HEK293 (cell line): ENCODE results near the gene ABR.
"Not testable (repeated sequence)": the region's sequence is repeated elsewhere in the genome, so short reads cannot be mapped to it uniquely, and the experiment has no call there.

ENCODE experiments used
- CTCF ChIA-PET: fragments of 350-600 bp; formaldehyde crosslinking; extraction: SDS; loops from one replicate; lab custom pipeline; 2021; ENCODE audit warnings: antibody characterized with exemption; lab: Yijun Ruan, JAX
- POLR2A ChIA-PET: fragments of 300-600 bp; formaldehyde crosslinking; extraction: SDS; loops from one replicate; lab custom pipeline; 2020; ENCODE audit warnings: antibody characterized with exemption, inconsistent platforms; lab: Yijun Ruan, JAX
- H3K27ac ChIP-seq: fragments of 200-500 bp; sonication (Bioruptor generic); 2 replicates; pipeline ENCODE4 v1.5.1; 2014; ENCODE audit warnings: low read depth, low read length, control low read depth, inconsistent platforms; ENCODE audit errors: extremely low read depth
- H3K36me3 ChIP-seq, 2 experiments: fragments of 200-500 bp in 1 of 2; sonication (Bioruptor generic) in 1 of 2; 1 replicate in 1 of 2; 2 replicates in 1 of 2; pipeline ENCODE4 v1.5.1; 2014 to 2017; ENCODE audit warnings: inconsistent platforms in 2 of 2, low read length in 2 of 2; ENCODE audit not compliant: control insufficient read depth in 2 of 2, insufficient read depth in 1 of 2
- H3K4me1 ChIP-seq: fragments of 200-500 bp; sonication (Bioruptor generic); 2 replicates; pipeline ENCODE4 v1.5.1; 2014; ENCODE audit warnings: mild to moderate bottlenecking, low read length, inconsistent platforms; ENCODE audit not compliant: control insufficient read depth, insufficient read depth
- H3K4me3 ChIP-seq: 2 replicates; pipeline ENCODE4 v1.5.1; 2011; ENCODE audit warnings: low read depth, mild to moderate bottlenecking, control low read depth, low read length, moderate library complexity
- H3K9me3 ChIP-seq: fragments of 200-500 bp; sonication (Bioruptor generic); 2 replicates; pipeline ENCODE4 v1.5.1; 2014; ENCODE audit warnings: low read depth, low read length, inconsistent platforms; ENCODE audit not compliant: control insufficient read depth, insufficient read depth
- BCL11A ChIP-seq: fragments of 450-650 bp; formaldehyde crosslinking; IDR thresholded peaks from 2 replicates; pipeline ENCODE4 v1.5.1; 2016; ENCODE audit warnings: low read depth, missing biosample characterization, missing genetic modification characterization
- KLF1 ChIP-seq: fragments of 450-650 bp; formaldehyde crosslinking; IDR thresholded peaks from 2 replicates; pipeline ENCODE4 v1.5.1; 2016; ENCODE audit warnings: missing biosample characterization, missing genetic modification characterization
- OVOL3 ChIP-seq: fragments of 450-650 bp; formaldehyde crosslinking; IDR thresholded peaks from 2 replicates; pipeline ENCODE4 v1.5.1; 2016; ENCODE audit warnings: missing biosample characterization, missing genetic modification characterization
- ZFHX2 ChIP-seq: fragments of 450-650 bp; formaldehyde crosslinking; conservative IDR thresholded peaks from 2 replicates; pipeline ENCODE4 v1.5.1; 2016; ENCODE audit warnings: missing biosample characterization, missing genetic modification characterization
- ZNF121 ChIP-seq: fragments of 450-650 bp; formaldehyde crosslinking; IDR thresholded peaks from 2 replicates; pipeline ENCODE4 v1.5.1; 2016; ENCODE audit warnings: missing biosample characterization, missing genetic modification characterization
- ZNF175 ChIP-seq: fragments of 450-650 bp; formaldehyde crosslinking; IDR thresholded peaks from 2 replicates; pipeline ENCODE4 v1.5.1; 2016; ENCODE audit warnings: missing biosample characterization, missing genetic modification characterization
- ZNF707 ChIP-seq: fragments of 450-650 bp; formaldehyde crosslinking; IDR thresholded peaks from 2 replicates; pipeline ENCODE4 v1.5.1; 2016; ENCODE audit warnings: missing biosample characterization, missing genetic modification characterization
- ZNF768 ChIP-seq: fragments of 450-650 bp; formaldehyde crosslinking; IDR thresholded peaks from 2 replicates; pipeline ENCODE4 v1.5.1; 2018; ENCODE audit warnings: missing biosample characterization, mild to moderate bottlenecking, missing genetic modification characterization
- TF ChIP-seq, protein P1 (sequence below): fragments of 450-650 bp; formaldehyde crosslinking; IDR thresholded peaks from 2 replicates; pipeline ENCODE4 v1.5.1; 2016; ENCODE audit warnings: missing biosample characterization, missing genetic modification characterization
- TF ChIP-seq, protein P2 (sequence below): fragments of 450-650 bp; formaldehyde crosslinking; IDR thresholded peaks from 2 replicates; pipeline ENCODE4 v1.5.1; 2016; ENCODE audit warnings: missing biosample characterization, missing genetic modification characterization
- TF ChIP-seq, protein P3 (sequence below): fragments of 450-650 bp; formaldehyde crosslinking; IDR thresholded peaks from 2 replicates; pipeline ENCODE4 v1.5.1; 2016; ENCODE audit warnings: missing biosample characterization, missing genetic modification characterization, low read depth

Gene ABR

DNA sequence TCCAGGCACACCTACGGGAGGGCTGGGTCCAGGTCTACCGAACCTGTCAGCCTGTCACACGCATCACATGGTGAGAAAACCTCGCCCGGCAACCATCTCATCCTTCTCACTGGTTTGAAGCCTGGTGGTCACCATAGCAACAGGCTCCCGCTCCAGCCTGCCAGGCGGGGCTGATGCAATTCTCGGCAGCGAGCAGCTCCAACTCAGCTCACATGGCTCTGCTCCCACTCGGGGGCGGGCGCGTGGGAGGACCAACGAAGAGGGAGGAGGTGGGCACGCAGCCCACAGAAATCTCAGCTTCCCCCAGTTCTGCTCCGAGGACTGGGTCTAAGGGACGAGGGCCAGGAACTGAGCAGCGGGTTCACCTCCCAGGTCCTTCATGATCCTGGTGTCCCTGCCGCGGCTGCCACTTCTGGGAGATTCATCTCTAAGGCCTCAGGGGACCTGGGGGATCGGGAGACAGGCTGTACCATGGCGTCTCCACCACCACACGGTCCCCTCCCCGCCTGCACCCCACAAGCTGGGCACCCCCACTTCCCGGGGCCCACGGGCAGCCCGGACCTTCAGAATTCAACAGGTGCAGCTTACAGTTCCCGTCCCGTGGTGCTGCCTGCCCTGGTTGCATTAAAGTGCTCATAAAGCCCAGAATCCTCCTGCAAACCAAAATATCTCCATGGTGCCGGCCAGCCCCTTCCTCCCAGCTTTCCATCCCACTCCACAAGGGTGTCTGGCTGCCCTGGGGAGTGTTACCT, 25.8 kb downstream of the ABR start (continued):
- TF ChIP-seq, protein P1, sequence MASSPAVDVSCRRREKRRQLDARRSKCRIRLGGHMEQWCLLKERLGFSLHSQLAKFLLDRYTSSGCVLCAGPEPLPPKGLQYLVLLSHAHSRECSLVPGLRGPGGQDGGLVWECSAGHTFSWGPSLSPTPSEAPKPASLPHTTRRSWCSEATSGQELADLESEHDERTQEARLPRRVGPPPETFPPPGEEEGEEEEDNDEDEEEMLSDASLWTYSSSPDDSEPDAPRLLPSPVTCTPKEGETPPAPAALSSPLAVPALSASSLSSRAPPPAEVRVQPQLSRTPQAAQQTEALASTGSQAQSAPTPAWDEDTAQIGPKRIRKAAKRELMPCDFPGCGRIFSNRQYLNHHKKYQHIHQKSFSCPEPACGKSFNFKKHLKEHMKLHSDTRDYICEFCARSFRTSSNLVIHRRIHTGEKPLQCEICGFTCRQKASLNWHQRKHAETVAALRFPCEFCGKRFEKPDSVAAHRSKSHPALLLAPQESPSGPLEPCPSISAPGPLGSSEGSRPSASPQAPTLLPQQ (tag by site-specific recombination): 0 out of 2 replicates have a peak, but pooled peaks have one; percentile 13
- TF ChIP-seq, protein P2, sequence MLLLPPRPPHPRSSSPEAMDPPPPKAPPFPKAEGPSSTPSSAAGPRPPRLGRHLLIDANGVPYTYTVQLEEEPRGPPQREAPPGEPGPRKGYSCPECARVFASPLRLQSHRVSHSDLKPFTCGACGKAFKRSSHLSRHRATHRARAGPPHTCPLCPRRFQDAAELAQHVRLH: no peak
- TF ChIP-seq ZNF175 (tag by site-specific recombination) (no peak), ZFHX2 (tag by site-specific recombination) (peak; percentile 99), OVOL3 (tag by site-specific recombination) (no peak), ZNF121 (no peak), ZNF707 (tag by site-specific recombination) (no peak)

DNA sequence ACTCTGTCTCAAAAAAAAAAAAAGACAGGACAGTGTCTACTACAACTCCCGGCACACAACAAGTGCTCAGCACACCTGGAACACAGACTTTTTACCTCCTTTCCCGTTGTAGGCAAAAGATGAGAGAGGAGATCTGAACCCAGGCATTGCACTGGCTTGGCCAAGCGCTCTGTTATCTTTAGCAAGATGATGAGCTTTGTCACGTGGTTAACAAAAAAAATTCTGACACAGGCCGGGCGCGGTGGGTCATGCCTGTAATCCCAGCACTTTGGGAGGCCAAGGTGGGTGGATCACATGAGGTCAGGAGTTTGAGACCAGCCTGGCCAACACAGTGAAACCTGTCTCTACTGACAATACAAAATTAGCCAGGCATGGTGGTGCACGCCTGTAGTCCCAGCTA, 27.2 kb downstream of the ABR start:
- CTCF ChIA-PET: interaction anchor here (1.0 to 1.6 kb wide), 3 partner anchors 29 to 95 kb away, joined by 4 to 6 read pairs (median 6); no protein-coding TSS in a partner anchor
- H3K27ac ChIP-seq, H3K4me3 ChIP-seq, H3K9me3 ChIP-seq, H3K4me1 ChIP-seq, POLR2A ChIA-PET: not testable (repeated sequence)
- peaks cover 0 to 22% of the 10 kb centered on the region in 2 experiments; a peak in 2 of 3 replicates for H3K36me3 ChIP-seq

DNA sequence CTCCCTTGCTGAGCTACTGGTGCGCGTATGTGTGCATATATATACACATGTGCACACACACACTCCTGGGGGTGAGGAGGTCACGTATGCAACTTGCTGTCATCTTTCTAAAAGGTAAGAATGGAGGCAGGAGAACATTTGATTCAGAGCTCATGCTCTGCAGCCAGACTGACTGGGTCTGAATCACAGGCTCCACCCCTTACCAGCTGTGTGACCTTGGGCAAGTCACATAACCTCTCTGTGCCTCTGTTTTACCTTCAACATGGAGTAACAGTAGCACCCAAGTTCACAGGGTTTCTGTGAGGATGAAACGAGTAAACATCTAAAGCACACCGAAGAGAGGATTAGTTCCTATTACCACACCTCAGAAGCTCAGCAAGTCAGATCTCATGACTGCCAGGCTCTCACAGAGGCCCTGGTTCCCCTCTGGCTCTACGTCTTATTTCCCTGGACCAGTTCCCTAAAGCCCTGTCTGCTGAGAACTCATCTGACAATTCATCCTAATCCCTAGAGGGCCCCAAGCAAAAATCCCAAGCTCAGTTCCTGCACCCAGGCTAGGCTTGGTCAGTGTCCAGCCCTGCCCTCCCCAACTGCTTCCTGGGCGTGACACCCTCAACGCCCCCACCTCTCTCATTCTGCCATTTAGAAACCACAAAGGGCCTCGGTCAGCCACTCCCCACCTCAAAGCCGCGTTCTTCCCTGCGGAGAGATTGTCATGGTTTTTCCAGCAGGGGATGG, 28.7 kb downstream of the ABR start:
- ChIA-PET CTCF (interaction anchor here (1.1 to 8.3 kb wide), 5 partner anchors 11 to 95 kb away, joined by 4 to 114 read pairs (median 7); no protein-coding TSS in a partner anchor), POLR2A (no interaction called here)
- TF ChIP-seq ZNF768 (tag by site-specific recombination): peak; percentile 90
- TF ChIP-seq, protein P3, sequence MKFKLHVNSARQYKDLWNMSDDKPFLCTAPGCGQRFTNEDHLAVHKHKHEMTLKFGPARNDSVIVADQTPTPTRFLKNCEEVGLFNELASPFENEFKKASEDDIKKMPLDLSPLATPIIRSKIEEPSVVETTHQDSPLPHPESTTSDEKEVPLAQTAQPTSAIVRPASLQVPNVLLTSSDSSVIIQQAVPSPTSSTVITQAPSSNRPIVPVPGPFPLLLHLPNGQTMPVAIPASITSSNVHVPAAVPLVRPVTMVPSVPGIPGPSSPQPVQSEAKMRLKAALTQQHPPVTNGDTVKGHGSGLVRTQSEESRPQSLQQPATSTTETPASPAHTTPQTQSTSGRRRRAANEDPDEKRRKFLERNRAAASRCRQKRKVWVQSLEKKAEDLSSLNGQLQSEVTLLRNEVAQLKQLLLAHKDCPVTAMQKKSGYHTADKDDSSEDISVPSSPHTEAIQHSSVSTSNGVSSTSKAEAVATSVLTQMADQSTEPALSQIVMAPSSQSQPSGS: no peak
- TF ChIP-seq KLF1 (tag by site-specific recombination): peak; percentile 80
- TF ChIP-seq, protein P2: peak; percentile 25; the same call in 1 of the 2 replicates
- no peaks in the 10 kb centered on the region for H3K9me3 ChIP-seq
- no peaks in the 10 kb centered on the region for H3K4me1 ChIP-seq
- H3K36me3 ChIP-seq: peaks cover 0 to 20% of the 10 kb centered on the region in 2 experiments; a peak in 2 of 3 replicates
- H3K4me3 ChIP-seq: no peak overlapping the region
- H3K27ac ChIP-seq: no peak overlapping the region

DNA sequence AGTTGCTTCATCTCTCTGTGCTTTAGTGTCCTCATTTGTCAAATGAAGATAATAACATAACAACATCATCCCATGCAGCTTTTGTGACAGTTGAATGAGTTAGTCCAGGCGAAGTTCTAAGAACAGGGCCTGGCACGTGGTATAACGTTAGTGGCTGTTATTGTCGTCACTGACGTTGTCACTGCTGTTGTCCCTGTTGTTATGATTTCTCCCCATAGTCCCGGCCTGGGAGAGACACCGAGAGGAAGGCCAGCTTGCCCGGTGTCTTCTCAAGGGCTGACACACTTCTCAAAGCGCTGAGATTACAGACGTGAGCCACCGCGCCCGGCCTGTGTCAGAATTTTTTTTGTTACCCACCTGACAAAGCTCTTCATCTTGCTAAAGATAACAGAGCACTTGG, 29.9 kb downstream of the ABR start:
- TF ChIP-seq BCL11A (tag by site-specific recombination): no peak
- TF ChIP-seq ZNF768 (tag by site-specific recombination): peak; percentile 44; the same call in 1 of the 2 replicates
- Histone ChIP-seq H3K36me3 (peaks cover 0 to 20% of the 10 kb centered on the region in 2 experiments; a peak in 2 of 3 replicates), H3K4me3 (no peak overlapping the region), H3K4me1 (no peaks in the 10 kb centered on the region), H3K9me3 (no peaks in the 10 kb centered on the region), H3K27ac (no peak overlapping the region; the same call in 1 of the 2 replicates)
- ChIA-PET POLR2A (no interaction called here), CTCF (interaction anchor here (0.5 to 8.3 kb wide), 9 partner anchors 10 to 92 kb away, joined by 3 to 114 read pairs (median 5); no protein-coding TSS in a partner anchor)
